Stomach (tissue), 19 donors: ENCODE data around the gene XRCC6. TPM values are rescaled to one million over a fixed set of nuclear protein-coding genes. Genes with fewer than 3 reads are reported as not detected.
"Not testable (repeated sequence)": the region's sequence is repeated elsewhere in the genome, so short reads cannot be mapped to it uniquely, and the experiment has no call there.

Experiments
- DNase-seq, 2 donors: peaks; one replicate each; pipeline versions ENCODE4 v3.0.0 to v3.0.0-alpha.2; 2013 to 2019
- H3K27ac ChIP-seq, 5 donors: fragments of 200-600 bp in 4 of 5; sonication (generic) in 4 of 5; one replicate each; pipeline ENCODE4 v1.5.1; 2013 to 2019; ENCODE audit warnings: mild to moderate bottlenecking in 1 of 5, moderate library complexity in 1 of 5
- H3K27me3 ChIP-seq, 3 donors: fragments of 200-600 bp; sonication (generic); one replicate each; pipeline ENCODE4 v1.5.1; 2017 to 2019; ENCODE audit warnings: mixed run types in 1 of 3
- H3K36me3 ChIP-seq, 4 donors: fragments of 200-600 bp; sonication (generic); 1 replicate in 3 of 4; 2 replicates in 1 of 4; pipeline ENCODE4 v1.5.1; 2016 to 2019
- H3K4me1 ChIP-seq, 4 donors: fragments of 200-600 bp; sonication (generic); one replicate each; pipeline ENCODE4 v1.5.1; 2016 to 2019
- H3K4me3 ChIP-seq, 4 donors: fragments of 200-600 bp; sonication (generic) in 3 of 4; one replicate each; pipeline ENCODE4 v1.5.1; 2016 to 2019; ENCODE audit warnings: mild to moderate bottlenecking in 1 of 4
- H3K9me3 ChIP-seq, 4 donors: fragments of 200-600 bp; sonication (generic); one replicate each; pipeline ENCODE4 v1.5.1; 2016 to 2019
- CTCF ChIP-seq, 7 experiments: fragments of 450-650 bp in 4 of 7; fragments of 200-600 bp in 3 of 7; sonication (generic) in 3 of 7; IDR thresholded peaks; one replicate each; pipeline ENCODE4 v1.5.1; 2016 to 2019; ENCODE audit warnings: antibody characterized with exemption in 7 of 7, control low read depth in 2 of 7, mild to moderate bottlenecking in 1 of 7
- EP300 ChIP-seq: sonication (generic); formaldehyde crosslinking; IDR thresholded peaks from one replicate; pipeline ENCODE4 v1.6.1; 2017; ENCODE audit warnings: antibody characterized with exemption
- POLR2A ChIP-seq, 4 donors: fragments of 450-650 bp; IDR thresholded peaks; one replicate each; pipeline ENCODE4 v1.6.1; 2016; ENCODE audit warnings: antibody characterized with exemption in 4 of 4, control low read depth in 2 of 4, mild to moderate bottlenecking in 1 of 4, moderate library complexity in 1 of 4
- POLR2AphosphoS5 ChIP-seq, 3 donors: sonication (generic); formaldehyde crosslinking; IDR thresholded peaks; one replicate each; pipeline ENCODE4 v1.6.1; 2016; ENCODE audit warnings: antibody characterized with exemption in 3 of 3
- WGBS, 5 donors: extraction: QIAGEN DNeasy Blood & Tissue Kit in 3 of 5; methylation state at CpG; one replicate each; pipeline versions ENCODE4 v1.1.5 to v1.1.7; 2013 to 2018; 5-methylcytosine and 5-hydroxymethylcytosine counted together
- intact Hi-C: fragments of 100-400 bp; cut with DNase I; formaldehyde crosslinking; loops from one replicate; pipeline ENCODE4 v1.15.1; 2023; ENCODE audit warnings: low total_unique reads
- long read RNA-seq, 10 donors: transcript quantifications; one replicate each; lab custom pipeline, GENCODE V29; 2026
- polyA plus RNA-seq, 3 donors: library from polyadenylated mRNA; stranded (reverse); fragments of 200-250 nt; gene quantifications; one replicate each; pipeline ENCODE4 v1.2.3, GENCODE V29; 2013
- total RNA-seq, 5 donors: library from RNA; depleted of rRNA; stranded (reverse); fragments of >200 nt; gene quantifications; one replicate each; pipeline versions ENCODE4 v1.1.0 to v1.2.3, GENCODE V29; 2014 to 2016
- donor health status: healthy with polysubstance abuse.
- donor health status: Bipolar disorder and iron deficiency.
- donor health status: healthy.

The XRCC6 gene
- total RNA-seq (100 to 1,000 TPM in 4 of 5 donors, 10 to 100 TPM in 1; 40.3 to 315 (median 162) TPM), polyA plus RNA-seq (100 to 1,000 TPM; 117 to 137 (median 129) TPM)
- long read RNA-seq, donor 1, transcript XRCC6-201 (12 exons, 2,709 nt) = minor isoform, 5 of 17 reads
- long read RNA-seq, donor 1, transcript XRCC6-202 (13 exons, 2,296 nt) = major isoform, 11 of 17 reads
- long read RNA-seq, donor 1, partial matches to known transcripts = 0 of 17 reads
- long read RNA-seq, donor 1, other reads (novel, unspliced or antisense) = 0 of 17 reads
- long read RNA-seq, donor 2, transcript XRCC6-202 (13 exons, 2,296 nt) = major isoform, 40 of 55 reads
- long read RNA-seq, donor 2, transcript XRCC6-201 (12 exons, 2,709 nt) = minor isoform, 10 of 55 reads
- long read RNA-seq, donor 2, partial matches to known transcripts = 5 of 55 reads
- long read RNA-seq, donor 2, other reads (novel, unspliced or antisense) = 0 of 55 reads
- long read RNA-seq, donor 3, transcript XRCC6-202 (13 exons, 2,296 nt) = major isoform, 25 of 33 reads
- long read RNA-seq, donor 3, partial matches to known transcripts = 5 of 33 reads
- long read RNA-seq, donor 3, other reads (novel, unspliced or antisense) = 0 of 33 reads
- long read RNA-seq, donor 4, transcript XRCC6-202 (13 exons, 2,296 nt) = major isoform, 9 of 10 reads
- long read RNA-seq, donor 4, partial matches to known transcripts = 0 of 10 reads
- long read RNA-seq, donor 4, other reads (novel, unspliced or antisense) = 0 of 10 reads
- long read RNA-seq, donor 5, transcript XRCC6-202 (13 exons, 2,296 nt) = major isoform, 35 of 64 reads
- long read RNA-seq, donor 5, transcript XRCC6-201 (12 exons, 2,709 nt) = minor isoform, 7 of 64 reads
- long read RNA-seq, donor 5, partial matches to known transcripts = 21 of 64 reads
- long read RNA-seq, donor 5, other reads (novel, unspliced or antisense) = 0 of 64 reads
- long read RNA-seq, donor 6, transcript XRCC6-202 (13 exons, 2,296 nt) = major isoform, 97 of 188 reads
- long read RNA-seq, donor 6, transcript XRCC6-201 (12 exons, 2,709 nt) = minor isoform, 17 of 188 reads
- long read RNA-seq, donor 6, partial matches to known transcripts = 48 of 188 reads
- long read RNA-seq, donor 6, other reads (novel, unspliced or antisense) = 23 of 188 reads
- long read RNA-seq, donor 7, transcript XRCC6-201 (12 exons, 2,709 nt) = minor isoform, 5 of 83 reads
- long read RNA-seq, donor 7, transcript XRCC6-202 (13 exons, 2,296 nt) = major isoform, 44 of 83 reads
- long read RNA-seq, donor 7, partial matches to known transcripts = 26 of 83 reads
- long read RNA-seq, donor 7, other reads (novel, unspliced or antisense) = 6 of 83 reads
- long read RNA-seq, donor 8, transcript XRCC6-202 (13 exons, 2,296 nt) = major isoform, 38 of 60 reads
- long read RNA-seq, donor 8, transcript XRCC6-201 (12 exons, 2,709 nt) = minor isoform, 9 of 60 reads
- long read RNA-seq, donor 8, partial matches to known transcripts = 11 of 60 reads
- long read RNA-seq, donor 8, other reads (novel, unspliced or antisense) = 0 of 60 reads
- long read RNA-seq, donor 9, transcript XRCC6-202 (13 exons, 2,296 nt) = major isoform, 28 of 84 reads
- long read RNA-seq, donor 9, partial matches to known transcripts = 50 of 84 reads
- long read RNA-seq, donor 9, other reads (novel, unspliced or antisense) = 0 of 84 reads
- long read RNA-seq, donor 10, transcript XRCC6-202 (13 exons, 2,296 nt) = major isoform, 19 of 28 reads
- long read RNA-seq, donor 10, partial matches to known transcripts = 7 of 28 reads
- long read RNA-seq, donor 10, other reads (novel, unspliced or antisense) = 0 of 28 reads

- H3K4me3 ChIP-seq = peak within 1 kb of the TSS; percentile 80 to 98 (median 91)
- peaks cover 24 to 40% (median 36%) of the 10 kb centered on the region in 4 donors for H3K36me3 ChIP-seq
- peak; percentile 100 for DNase-seq
- TF ChIP-seq POLR2AphosphoS5 (IDR thresholded peaks at IDR 0.05) (peak; percentile 88 to 94 (median 93)), POLR2A (IDR thresholded peaks at IDR 0.05) (peak in 2 of 4 donors; percentile 58 to 93), CTCF (IDR thresholded peaks at IDR 0.05) (no peak), EP300 (peak; percentile 55)
- WGBS, 5 donors = 0 to 1% (median 0%) methylated on average over 43 to 70 of the region's 70 CpGs
- H3K4me1 ChIP-seq = peaks cover 21 to 68% (median 48%) of the 10 kb centered on the region in 4 donors
- no peaks in the 10 kb centered on the region for H3K9me3 ChIP-seq
- no peaks in the 10 kb centered on the region for H3K27me3 ChIP-seq
- intact Hi-C loops = no loop called here
- H3K27ac ChIP-seq = peak within 1 kb of the TSS; percentile 93 to 99 (median 97)
Measured at GRCh38 chr22:41621099-41621910, at the start of gene XRCC6. TSS of gene XRCC6 (plus strand) at chr22:41621295. CDS start at chr22:41622005, 710 bp downstream.

DNA sequence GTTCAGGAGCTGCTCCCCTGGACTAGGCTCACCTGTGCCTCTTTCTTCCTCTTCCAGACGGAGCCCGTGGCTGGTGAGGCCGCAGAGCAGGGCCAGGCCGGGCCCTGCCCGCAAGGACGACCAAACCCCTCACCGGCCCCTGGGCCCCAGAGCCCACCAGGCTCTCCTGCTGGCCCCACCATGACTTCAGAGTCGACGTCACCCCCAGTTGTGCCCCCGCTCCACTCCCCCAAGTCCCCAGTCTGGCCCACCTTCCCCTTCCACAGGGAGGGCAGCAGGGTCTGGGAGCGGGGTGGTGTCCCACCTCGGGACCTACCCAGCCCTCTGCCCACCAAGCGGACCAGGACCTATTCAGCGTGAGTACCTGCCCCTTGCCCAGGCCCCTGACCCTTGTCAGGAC, 49.3 kb upstream of the XRCC6 start:
- peaks cover 0 to 15% (median 7%) of the 10 kb centered on the region in 4 donors for H3K4me1 ChIP-seq
- peaks cover 13 to 23% (median 23%) of the 10 kb centered on the region in 4 donors for H3K36me3 ChIP-seq
- 91 to 97% (median 95%) methylated on average over 8 to 14 of the region's 14 CpGs for WGBS, 5 donors
- no peaks in the 10 kb centered on the region for H3K27me3 ChIP-seq
- intact Hi-C loops = no loop called here
- H3K4me3 ChIP-seq = no peak overlapping the region
- no peak overlapping the region for H3K27ac ChIP-seq
- TF ChIP-seq POLR2A (IDR thresholded peaks at IDR 0.05) (no peak), POLR2AphosphoS5 (IDR thresholded peaks at IDR 0.05) (no peak), EP300 (no peak), CTCF (IDR thresholded peaks at IDR 0.05) (no peak)
- H3K9me3 ChIP-seq = no peaks in the 10 kb centered on the region
- DNase-seq = no peak

DNA sequence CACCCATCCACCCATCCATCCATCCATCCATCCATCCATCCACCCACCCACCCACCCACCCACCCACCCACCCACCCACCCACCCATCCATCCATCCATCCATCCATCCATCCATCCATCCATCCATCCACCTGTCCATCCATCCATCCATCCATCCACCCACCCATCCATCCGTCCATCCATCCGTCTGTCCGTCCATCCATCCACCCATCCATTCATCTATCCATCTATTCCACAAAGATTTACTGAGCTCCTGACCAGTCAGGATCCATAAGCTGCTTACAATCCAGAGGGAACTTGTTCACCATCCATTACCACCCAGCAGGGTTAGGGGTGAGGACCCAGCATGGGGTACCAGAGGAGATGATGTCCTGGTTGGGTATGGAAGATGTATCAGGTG, 48.8 kb upstream of the XRCC6 start:
- H3K4me3 ChIP-seq, H3K27me3 ChIP-seq, DNase-seq, intact Hi-C loops, H3K27ac ChIP-seq, H3K9me3 ChIP-seq, H3K4me1 ChIP-seq: not testable (repeated sequence)
- peaks cover 13 to 29% (median 28%) of the 10 kb centered on the region in 4 donors for H3K36me3 ChIP-seq
- WGBS, 5 donors = 88 to 94% (median 93%) methylated on average over 3 of the region's 3 CpGs
